ENCODE data around the gene ANO7. TPM values are rescaled to one million over a fixed set of nuclear protein-coding genes. Genes with fewer than 3 reads are reported as not detected.
A peak's percentile ranks its signal among the peaks of the same experiment; 100 is the strongest.

Gene ANO7
- total RNA-seq, 1 experiment from 2014 or later = 0.69 TPM

DNA sequence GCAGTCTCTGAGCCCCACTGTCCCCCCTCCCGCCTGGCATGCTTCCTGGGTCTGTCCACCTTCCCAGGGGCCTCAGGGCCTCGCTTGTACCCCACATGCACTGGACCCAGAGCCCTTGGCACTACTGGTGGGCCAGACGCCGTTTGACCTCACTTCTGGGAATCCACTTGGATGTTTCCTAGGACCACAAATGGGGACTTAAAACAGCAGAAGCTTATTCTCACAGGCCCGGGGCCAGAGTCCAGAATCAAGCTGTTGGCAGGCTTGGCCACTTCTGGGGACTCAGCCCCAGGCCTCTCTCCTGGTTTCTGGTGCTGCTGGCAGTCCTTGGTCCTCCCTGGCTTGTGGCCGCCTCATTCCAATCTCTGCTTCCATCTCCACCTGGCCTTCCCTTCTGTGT lies 19.6 kb downstream of the ANO7 start:
- no peak for DNase-seq (ENCODE audit: low read depth)

DNA sequence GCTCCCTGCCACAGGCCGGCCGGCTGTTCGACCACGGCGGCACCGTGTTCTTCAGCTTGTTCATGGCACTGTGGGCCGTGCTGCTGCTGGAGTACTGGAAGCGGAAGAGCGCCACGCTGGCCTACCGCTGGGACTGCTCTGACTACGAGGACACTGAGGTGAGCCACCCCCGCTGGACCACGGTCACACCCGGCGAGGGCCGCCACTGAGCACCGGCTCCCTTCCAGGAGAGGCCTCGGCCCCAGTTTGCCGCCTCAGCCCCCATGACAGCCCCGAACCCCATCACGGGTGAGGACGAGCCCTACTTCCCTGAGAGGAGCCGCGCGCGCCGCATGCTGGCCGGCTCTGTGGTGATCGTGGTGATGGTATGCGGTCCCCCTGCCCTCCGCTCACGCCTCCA lies 20.8 kb downstream of the ANO7 start:
- no peak for DNase-seq (ENCODE audit: low read depth)

DNA sequence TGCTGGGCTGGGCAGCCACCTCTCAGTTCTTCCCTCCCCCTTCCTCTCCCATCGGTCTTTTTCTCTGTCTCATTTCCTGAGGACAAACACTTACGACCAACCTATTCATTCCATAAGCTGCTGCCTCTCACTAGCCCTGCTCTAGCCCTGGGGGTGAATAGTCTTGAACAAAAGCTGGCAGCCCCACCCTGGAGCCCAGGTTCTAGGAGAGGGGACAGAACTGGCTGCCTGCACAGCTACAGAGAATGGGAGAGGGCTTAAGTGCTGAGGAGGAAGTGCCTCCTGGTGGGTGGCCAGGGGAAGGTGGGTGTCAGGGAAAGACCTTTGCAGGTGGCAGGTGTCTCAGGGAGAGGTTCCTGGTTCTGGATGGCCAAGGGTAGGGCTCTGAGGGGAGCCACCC lies 22.8 kb downstream of the ANO7 start:
- DNase-seq (ENCODE audit: low read depth) = no peak

DNA sequence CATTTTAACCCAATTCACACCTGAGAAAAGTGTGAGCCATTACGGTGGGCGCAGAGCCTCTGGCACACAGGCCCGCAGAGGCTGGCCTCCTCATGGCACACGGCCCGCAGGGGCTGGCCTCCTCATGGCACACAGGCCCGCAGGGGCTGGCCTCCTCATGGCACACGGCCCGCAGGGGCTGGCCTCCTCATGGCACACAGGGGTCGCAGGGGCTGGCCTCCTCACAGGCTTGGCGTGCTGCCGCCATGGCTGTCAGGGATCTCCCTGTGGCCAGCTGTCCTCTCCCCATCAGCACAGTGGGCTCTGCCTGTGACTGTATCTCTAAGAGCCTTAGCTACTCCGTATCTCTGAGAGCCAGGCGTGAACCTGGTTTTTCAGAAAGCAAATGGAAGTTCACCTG lies 24.6 kb downstream of the ANO7 start:
- no peak for DNase-seq (ENCODE audit: low read depth)

DNA sequence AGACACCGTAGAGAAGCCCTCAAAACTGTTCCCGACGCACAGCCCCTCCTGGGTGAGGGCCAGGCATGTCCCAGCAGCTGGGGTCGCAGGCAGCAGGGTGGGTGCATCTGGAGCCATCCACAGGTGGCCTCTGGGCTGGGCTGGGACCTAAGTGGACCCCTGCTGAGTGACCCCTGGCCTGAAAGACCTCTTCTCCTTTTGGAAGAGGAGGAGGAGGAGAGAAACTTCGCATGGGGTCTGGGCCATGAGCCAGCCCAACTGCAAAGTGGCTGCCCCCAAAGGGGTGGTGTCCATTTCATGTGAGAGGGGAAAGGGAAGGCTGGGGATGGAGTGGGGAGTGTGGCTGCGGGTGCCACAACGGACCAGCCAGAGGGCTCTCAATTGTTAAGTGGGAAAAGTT lies 25.1 kb downstream of the ANO7 start:
- DNase-seq (ENCODE audit: low read depth) = no peak

DNA sequence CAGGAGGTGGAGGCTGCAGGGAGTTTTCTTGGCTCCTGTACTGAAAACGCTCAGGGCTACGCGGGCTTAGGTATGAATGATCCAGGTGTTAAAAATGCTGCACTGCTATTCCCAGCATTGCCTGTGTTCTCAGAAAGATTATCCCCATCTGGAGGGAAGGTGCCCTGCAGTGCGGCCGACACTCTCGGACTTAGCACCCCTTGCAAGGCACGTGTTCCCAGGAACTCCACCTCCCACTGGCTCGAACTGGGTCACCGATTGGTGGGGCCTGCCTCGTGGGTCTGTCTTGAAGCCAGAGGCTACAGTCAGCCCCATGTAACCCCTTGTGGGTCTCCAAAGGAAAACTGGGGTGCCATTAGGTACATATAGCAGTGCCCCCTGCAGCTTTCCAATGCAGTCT lies 25.7 kb downstream of the ANO7 start:
- no peak for DNase-seq (ENCODE audit: low read depth)

DNA sequence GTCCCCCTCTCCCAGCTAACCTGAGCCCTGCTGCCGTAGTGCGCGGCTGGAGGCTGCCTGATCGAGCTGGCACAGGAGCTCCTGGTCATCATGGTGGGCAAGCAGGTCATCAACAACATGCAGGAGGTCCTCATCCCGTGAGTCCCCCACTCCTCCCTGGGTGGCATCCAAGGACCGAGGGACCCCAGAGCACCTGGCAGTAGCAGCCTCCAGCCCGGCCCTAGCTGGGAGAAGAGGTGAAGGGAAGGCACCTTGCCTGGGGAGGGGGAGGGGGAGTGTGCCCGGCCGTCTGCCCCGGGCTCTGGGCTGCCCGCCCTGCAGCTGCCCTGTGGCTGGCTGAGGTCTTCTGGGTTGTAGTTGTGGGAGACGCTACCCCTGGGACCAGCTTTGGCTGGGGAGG lies 26.3 kb downstream of the ANO7 start:
- no peak for DNase-seq (ENCODE audit: low read depth)

DNA sequence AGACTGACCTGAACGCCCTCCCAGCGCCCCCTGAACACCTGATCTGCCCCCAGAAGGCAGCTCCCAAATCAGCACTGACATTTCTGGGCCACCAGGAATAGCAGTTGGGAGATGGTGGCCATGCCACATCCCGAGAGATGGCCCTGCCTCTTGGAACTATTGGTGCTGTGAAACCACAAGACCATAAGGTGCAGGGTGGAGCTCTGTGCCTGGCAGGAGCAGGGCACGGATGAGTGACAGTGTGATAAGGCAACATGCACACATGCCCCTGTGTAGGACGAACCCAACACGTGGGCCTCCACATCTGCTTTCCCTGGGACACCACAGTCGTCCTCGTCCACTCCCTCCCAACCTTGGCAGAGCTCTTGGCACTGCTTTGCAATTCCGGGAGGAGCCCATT lies 26.9 kb downstream of the ANO7 start:
- DNase-seq (ENCODE audit: low read depth) = no peak

DNA sequence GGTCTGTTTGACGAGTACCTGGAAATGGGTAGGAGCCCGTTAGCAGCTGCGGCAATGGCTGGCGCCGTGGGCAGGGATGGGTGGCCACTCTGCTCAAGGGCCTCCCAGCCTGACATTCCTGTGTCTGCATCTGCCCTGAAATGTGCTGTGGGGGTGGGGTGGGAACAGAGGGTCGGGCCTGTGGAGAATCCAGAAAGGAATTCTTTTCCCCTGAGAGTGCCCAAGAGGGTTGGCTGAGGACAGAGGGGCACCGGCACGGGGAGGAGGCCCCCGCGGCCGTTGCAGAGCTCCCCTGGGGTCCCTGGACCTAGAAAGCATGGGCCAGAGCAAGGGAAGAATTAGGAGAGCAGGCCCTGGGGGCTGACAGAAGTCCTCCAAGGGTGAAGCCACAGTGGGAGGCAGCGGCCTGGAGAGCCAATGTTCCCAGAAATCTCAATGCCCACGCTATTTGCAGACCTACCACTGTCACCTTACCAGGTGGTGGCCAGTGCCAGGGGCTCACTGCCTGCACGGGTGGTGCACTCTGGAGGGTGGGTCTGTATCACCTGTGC lies 27.8 kb downstream of the ANO7 start:
- no peak for DNase-seq (ENCODE audit: low read depth)

DNA sequence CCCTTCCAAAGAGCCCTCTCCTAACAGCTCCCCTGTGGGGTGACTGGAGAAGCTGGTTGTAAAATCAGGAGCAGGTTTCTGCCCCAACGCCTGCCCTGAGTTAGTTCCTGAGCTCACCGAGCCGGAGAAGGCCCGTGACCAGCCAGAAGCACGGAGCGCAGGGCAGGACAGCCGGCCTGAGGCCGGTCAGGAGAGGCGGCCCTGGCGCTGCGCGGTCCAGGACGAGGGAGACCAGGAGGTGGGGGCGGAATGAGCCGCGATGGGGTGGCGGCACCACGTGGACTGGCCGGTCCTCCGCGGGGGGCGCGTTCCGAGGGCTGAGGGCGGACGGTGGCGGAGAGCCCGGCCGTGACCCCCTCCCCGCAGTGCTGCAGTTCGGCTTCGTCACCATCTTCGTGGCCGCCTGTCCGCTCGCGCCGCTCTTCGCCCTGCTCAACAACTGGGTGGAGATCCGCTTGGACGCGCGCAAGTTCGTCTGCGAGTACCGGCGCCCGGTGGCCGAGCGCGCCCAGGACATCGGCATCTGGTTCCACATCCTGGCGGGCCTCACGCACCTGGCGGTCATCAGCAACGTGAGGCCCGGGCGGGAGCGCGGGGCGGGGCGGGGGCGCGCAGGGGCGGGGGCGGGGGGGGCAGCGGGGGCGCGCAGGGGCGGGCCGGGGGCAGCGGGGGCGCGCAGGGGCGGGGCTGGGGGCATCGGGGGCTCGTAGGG lies 29.0 kb downstream of the ANO7 start:
- DNase-seq (ENCODE audit: low read depth) = peak; percentile 70

DNA sequence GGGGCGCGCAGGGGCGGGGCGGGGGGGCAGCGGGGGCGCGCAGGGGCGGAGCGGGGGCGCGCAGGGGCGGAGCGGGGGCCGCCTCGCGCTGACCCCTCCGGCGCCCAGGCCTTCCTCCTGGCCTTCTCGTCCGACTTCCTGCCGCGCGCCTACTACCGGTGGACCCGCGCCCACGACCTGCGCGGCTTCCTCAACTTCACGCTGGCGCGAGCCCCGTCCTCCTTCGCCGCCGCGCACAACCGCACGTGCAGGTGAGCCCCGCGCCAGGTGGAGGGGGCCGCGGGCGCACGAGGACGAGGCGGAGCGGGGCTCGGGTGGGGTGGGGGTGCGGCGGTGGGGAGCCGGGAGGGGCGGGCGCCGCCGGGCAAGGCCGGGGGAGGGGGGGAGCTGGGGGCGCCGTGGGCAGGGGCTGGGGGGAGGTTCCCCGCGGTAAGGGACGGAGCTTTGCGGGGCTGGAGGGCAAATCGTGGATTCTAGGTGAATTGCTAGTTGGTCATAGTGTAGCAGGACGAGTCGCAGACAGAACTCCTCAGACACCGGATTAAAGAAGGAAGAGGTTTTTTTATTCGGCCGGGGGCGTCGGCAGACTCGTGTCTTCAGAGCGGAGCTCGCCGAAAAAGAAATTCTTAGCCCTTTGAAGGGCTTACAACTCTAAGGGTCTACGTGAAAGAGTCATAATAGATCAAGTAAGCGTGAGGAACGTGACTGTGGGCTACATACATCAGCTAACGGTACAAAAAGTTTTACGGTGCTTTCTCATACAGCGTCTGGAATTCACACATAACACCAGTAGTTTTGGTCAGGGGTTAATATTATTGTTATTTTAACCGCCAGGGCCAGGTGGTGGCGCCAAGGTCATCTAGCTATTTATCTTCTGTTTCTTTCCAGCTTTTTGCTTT lies 29.9 kb downstream of the ANO7 start:
- peak; percentile 65 for DNase-seq (ENCODE audit: low read depth)

DNA sequence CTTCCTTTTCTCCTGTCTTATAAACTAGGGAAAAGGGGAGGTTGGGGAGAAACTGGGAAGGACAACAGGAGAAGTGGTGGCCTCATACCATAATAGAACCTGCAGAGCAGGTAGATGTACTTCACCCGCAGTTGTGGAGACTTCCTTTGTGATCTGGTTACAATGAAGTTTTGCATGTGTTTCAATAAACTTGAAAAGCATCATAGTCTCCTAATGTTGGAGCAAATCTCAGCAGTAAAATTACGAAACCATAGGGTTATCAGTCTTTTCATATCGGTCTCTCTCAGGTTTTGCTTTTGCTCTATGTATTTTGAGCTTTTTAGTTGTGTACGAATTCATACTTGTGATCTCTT lies 30.5 kb downstream of the ANO7 start:
- DNase-seq (ENCODE audit: low read depth) = no peak

DNA sequence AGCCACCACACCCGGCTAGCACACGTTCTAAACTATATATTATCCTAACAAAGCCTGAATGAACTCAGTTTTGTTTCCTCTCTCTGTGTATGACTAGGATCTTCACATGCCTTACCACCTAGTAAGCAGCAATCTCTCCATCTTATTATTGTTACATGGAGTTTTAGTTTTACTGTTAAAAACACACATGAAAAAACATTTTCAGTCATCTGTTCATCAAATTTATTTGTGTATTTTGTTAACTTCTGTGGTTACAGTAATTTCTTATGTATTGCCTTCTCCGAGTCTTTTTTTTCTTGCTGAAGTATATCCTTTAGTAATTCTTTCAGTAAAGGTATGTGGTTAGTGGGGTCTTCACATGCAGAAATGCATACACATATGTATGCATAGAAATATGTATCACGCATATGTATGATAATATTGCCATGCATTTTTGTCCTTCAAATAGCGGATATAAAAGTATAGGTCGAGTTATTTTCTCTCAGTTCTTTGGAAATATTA lies 31.4 kb downstream of the ANO7 start:
- no peak for DNase-seq (ENCODE audit: low read depth)

DNA sequence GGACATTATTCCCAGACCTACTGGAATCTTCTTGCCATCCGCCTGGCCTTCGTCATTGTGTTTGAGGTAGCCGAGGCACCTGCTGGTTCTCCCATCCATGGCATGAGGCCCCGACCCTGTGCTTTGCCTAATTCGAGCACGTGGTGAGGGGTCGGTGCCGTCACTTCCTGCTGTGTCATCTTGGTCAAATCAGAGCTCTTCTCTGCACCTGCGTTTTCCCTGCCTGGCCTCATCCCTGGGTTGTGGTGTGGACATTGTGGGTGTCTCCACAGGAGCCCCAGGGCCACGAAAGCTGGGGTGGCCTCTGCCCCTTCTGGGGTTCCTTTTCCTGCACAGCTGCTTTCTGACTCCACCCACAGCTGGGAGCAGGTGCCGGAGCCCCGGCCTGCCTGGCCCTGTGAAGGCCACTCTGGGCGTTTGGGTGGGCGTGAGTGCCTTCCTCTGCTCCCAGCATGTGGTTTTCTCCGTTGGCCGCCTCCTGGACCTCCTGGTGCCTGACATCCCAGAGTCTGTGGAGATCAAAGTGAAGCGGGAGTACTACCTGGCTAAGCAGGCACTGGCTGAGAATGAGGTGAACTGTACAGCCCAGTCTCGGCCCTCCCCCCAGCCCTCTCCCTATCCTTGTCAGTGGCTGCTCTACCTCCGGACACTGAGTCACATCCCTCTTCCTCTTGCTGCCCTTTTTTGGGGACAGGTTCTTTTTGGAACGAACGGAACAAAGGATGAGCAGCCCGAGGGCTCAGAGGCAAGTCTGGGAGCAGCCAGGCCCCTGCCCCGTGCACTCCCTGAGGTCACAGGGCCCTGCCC lies 34.9 kb downstream of the ANO7 start:
- peak; percentile 35 for DNase-seq (ENCODE audit: low read depth)

DNA sequence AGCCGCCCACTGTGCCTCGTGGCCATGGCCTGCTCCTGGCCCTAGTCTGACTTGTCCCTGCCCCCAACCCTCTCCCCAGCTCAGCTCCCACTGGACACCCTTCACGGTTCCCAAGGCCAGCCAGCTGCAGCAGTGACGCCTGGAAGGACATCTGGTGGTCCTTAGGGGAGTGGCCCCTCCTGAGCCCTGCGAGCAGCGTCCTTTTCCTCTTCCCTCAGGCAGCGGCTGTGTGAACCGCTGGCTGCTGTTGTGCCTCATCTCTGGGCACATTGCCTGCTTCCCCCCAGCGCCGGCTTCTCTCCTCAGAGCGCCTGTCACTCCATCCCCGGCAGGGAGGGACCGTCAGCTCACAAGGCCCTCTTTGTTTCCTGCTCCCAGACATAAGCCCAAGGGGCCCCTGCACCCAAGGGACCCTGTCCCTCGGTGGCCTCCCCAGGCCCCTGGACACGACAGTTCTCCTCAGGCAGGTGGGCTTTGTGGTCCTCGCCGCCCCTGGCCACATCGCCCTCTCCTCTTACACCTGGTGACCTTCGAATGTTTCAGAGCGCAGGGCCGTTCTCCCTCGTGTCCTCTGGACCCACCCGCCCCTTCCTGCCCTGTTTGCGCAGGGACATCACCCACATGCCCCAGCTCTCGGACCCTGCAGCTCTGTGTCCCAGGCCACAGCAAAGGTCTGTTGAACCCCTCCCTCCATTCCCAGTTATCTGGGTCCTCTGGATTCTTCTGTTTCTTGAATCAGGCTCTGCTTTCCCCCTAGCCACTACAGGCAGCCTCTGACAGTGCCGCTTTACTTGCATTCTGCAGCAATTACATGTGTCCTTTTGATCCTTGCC lies 35.8 kb downstream of the ANO7 start:
- peak; percentile 70 for DNase-seq (ENCODE audit: low read depth)

DNA sequence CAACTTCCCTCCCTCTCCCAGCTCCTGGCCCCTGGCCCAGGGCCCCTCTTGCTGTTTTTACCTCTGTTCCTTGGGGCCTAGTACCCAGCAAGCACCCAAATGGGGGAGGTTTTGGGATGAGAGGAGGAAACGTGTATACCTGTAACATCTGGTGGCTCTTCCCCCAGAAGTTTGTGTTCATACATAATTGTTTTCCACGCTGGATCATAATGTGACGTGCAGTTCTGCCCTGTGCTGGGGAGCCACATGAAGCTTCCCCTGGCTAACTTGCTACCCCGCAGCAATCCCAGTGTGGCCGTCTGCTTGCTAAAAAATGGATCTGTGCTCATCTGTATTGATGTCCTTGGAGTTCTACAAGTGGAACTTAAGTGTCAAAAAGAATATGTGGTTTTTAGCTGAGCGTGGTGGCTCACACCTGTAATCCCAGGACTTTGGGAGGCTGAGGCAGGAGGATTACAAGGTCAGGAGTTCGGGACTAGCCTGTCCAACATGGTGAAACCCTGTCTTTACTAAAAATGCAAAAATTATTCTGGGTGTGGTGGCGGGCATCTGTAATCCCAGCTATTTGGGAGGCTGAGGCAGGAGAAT lies 36.5 kb downstream of the ANO7 start:
- no peak for DNase-seq (ENCODE audit: low read depth)

DNA sequence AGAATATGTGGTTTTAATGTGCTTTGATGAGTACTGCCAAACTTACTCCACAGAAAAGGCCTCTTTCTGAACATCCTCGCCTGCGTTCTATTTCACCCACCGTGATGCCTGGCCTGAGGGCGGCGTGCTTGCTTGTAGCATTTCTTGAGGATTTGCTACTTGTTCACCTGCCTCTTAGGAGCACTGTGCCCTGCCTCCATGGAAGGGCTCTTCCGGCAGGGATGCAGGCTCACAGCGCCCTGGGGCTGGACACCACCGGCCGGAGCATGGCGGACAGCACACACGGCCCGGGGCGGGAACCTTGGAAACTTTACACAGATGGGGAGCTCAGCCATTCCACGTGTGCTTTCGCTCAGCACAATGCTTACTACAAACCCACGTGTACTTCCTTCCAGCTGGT lies 37.1 kb downstream of the ANO7 start:
- DNase-seq (ENCODE audit: low read depth) = no peak

DNA sequence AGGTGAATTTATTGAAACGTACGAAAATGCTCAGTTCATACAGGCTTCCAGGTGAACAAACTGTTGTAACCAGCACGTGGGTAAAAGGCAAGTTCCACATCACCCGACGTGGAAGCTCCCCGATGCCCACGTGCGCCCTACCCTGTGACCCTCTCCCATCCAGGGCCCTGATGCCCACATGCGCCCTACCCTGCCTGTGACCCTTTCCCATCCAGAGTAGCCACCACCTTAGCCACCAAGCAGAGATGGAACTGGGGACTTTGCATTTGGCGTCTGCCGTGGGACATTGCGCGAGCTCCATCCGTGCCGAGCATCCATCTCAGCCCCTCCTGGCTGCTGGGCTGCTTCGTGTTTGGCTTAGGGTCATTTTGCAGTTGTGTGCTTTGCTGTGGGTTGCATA lies 37.5 kb downstream of the ANO7 start:
- DNase-seq (ENCODE audit: low read depth) = no peak

DNA sequence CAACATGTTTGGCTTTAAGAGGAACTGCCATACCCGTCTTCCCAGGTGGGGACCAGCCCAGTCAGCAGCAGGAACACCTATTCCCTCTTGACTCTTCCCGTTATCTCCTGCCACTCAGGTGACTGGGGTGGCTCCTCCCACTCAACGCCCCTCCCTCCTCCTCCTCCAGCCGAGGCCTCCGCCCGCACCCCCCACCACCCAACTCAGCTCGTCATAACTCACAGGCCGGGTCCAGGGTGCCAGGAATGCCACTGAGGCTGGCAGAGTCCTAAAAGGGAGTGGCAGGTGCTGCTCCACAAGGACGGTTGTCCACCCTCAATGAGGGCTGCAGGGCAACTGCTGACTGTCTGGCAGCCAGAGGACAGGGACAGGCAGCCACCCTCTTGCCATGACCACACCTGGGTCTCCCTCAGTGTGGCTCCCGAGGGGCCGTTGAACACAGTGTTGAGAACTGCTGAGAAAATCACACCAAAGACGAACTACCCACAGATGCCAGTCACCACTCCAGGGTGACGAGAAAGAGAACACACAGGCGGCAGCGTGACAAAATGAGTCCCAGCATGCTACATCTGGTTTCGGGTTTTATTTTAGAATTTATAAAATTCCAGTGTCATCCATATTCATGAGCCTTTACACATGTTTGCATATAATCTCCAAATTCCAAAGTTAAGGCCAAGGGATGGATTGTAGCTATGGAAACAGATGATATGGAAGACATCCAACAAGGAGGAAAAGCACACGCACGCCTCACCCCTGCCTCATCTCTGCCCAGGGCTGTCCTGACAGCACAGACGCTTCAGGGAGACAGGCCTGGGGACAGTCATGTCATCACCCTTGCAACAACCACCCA lies 38.5 kb downstream of the ANO7 start:
- DNase-seq (ENCODE audit: low read depth) = no peak

DNA sequence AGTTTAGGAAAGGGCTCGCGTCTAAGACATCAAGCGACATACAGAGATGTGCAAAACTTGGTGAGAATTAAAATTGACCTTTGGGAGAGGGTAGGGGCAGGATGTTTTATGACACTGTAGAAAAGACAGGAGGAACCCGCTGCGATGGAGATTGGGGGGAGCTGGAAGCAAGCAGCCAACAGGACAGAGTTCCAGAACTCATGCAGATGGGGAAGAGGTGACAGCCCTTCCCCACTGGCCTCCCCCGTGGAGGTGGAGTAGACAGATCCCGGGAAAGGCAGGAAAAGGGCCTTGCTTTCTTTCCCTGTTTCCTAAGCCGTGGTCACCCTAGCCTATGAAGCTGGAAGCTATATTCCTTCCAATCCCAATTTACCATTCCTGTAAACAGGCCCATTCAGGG lies 39.1 kb downstream of the ANO7 start:
- DNase-seq (ENCODE audit: low read depth) = no peak

Data from Daoy (cell line).